ENCODE data around the gene CFAP90.

GRCh38 chr5:7793895-7794294 lies 57.0 kb downstream of the CFAP90 start:
- TF ChIP-seq, protein P1, sequence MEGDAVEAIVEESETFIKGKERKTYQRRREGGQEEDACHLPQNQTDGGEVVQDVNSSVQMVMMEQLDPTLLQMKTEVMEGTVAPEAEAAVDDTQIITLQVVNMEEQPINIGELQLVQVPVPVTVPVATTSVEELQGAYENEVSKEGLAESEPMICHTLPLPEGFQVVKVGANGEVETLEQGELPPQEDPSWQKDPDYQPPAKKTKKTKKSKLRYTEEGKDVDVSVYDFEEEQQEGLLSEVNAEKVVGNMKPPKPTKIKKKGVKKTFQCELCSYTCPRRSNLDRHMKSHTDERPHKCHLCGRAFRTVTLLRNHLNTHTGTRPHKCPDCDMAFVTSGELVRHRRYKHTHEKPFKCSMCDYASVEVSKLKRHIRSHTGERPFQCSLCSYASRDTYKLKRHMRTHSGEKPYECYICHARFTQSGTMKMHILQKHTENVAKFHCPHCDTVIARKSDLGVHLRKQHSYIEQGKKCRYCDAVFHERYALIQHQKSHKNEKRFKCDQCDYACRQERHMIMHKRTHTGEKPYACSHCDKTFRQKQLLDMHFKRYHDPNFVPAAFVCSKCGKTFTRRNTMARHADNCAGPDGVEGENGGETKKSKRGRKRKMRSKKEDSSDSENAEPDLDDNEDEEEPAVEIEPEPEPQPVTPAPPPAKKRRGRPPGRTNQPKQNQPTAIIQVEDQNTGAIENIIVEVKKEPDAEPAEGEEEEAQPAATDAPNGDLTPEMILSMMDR (IDR thresholded peaks at IDR 0.05; ENCODE audit: insufficient read depth, low read length, poor library complexity, severe bottlenecking), result no peak
- TF ChIP-seq EZH2phosphoT487 (conservative IDR thresholded peaks at IDR 0.05; ENCODE audit: low read length), result no peak
